ENCODE data around the gene TUBGCP2.

Gene TUBGCP2, protein sequence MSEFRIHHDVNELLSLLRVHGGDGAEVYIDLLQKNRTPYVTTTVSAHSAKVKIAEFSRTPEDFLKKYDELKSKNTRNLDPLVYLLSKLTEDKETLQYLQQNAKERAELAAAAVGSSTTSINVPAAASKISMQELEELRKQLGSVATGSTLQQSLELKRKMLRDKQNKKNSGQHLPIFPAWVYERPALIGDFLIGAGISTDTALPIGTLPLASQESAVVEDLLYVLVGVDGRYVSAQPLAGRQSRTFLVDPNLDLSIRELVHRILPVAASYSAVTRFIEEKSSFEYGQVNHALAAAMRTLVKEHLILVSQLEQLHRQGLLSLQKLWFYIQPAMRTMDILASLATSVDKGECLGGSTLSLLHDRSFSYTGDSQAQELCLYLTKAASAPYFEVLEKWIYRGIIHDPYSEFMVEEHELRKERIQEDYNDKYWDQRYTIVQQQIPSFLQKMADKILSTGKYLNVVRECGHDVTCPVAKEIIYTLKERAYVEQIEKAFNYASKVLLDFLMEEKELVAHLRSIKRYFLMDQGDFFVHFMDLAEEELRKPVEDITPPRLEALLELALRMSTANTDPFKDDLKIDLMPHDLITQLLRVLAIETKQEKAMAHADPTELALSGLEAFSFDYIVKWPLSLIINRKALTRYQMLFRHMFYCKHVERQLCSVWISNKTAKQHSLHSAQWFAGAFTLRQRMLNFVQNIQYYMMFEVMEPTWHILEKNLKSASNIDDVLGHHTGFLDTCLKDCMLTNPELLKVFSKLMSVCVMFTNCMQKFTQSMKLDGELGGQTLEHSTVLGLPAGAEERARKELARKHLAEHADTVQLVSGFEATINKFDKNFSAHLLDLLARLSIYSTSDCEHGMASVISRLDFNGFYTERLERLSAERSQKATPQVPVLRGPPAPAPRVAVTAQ

DNA sequence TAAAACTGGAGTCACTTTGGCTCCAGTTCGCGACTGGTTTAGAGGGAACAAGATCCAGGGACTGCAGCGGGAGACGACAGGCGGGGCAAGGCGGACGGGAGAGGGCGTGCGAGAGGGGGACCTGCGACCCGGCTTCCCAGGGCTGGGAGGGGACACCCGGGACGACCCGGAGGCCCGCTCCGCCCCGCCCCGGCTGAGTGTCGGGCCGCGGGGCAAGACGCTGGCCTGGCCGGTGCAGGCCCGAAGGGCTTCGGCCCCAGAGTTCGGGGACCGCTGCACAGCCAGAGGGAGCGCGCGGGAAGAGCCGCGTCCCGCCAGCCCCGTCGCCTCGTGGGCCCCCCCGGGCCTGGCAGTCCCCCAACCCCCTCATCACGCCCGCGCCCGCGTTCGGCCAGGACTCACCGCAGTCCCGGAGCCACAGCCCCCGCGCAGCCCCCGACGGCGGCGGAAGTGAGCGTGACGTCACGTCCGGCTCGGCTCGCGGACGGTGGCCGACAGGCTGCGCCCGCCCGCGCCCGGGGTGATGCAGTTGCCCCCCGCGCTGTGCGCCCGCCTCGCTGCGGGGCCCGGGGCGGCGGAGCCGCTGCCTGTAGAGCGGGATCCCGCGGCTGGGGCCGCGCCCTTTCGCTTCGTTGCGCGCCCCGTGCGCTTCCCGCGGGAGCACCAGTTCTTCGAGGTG lies at the start of gene TUBGCP2, which contains the start of gene ZNF511:
Gene TUBGCP2, minus strand, starts transcription at position 452 of the 679 bp plus-strand sequence. CDS start 5,931 bp downstream, outside the sequence.
Gene ZNF511, plus strand, starts transcription at position 494 of the 679 bp plus-strand sequence. Its CDS starts 30 bp downstream, at position 524.
- peak; percentile 99 for DNase-seq

DNA sequence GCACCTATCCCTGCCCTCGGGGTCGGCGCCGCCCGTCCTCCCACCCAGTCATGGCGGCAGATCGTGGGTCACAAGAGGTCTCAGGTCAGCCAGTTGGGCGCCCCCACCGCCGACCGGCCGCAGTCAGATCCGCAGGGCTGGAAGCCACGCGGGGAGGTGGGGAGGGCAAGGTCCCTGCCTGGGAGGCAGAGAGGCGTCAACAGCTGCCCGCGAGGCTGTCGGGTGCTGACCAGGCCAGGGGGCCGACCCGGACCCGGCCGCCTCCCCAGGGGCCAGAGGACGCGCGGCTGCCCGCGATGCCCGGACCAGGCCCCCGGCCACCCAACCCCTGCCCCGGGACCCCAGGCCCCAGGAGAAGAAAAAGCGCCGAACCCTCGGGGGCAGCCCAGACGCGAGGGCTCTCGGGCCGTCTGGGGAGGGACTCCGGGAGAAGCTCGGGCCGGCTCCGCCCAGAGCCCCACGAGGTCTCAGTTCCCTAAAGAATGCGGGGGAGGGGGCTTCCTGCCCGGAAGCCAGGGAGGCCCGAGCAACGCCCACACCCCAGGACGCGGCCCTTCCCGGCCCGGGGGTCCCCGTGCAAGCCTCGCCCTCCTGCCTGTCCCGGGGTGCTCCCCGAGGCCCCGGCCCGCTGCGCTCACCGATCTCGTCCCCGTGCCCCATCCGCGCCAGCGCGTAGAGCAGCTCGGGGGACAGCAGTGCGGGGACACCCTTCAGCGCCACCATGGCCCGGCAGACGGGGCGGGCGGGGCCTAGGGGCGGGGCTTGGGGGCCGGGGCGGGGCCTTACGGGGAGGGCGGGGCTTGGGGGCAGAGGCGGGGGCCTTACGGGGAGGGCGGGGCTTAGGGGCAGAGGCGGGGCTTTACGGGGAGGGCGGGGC lies 48.9 kb upstream of the TUBGCP2 start, which contains the start of gene FUOM:
Gene FUOM, minus strand, starts transcription at position 735 of the 877 bp plus-strand sequence. Its CDS starts 12 bp downstream, at position 723.
- DNase-seq = peak; percentile 95

DNA sequence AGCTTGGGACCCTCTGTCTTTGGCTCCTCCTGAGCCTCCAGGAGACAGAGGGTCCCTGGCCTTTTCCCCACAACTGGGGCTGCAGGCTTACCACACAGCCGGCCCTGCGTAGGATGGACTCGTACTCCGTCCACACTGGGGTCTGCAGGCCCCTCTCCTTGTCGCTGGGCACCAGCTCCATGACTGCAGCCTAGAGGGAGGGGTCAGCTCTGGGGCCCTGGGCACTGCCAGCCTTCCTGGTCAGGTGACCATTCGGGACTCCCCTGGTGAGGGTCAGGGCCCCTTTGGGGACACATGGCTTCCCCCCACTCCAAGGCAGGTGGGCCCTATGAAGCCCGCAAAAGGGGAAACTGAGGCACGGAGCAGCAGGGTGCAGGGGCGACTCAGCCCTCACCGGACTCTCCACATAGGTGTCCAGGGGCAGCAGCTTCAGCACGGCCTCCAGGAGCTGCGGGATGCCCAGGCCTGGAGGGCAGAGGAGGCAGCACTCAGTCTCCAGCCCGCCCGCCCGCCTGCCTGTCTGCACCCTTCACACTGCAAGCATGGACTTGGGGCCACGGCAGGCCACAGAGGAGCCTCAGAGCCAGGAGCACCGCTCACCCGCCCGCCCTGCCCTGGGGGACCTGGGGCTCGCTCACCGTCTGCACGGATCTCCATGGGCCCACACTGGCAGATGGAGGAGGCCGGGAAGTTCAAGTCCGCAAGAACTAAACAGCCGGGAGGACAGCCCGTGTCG lies 48.0 kb upstream of the TUBGCP2 start:
- DNase-seq = no peak

DNA sequence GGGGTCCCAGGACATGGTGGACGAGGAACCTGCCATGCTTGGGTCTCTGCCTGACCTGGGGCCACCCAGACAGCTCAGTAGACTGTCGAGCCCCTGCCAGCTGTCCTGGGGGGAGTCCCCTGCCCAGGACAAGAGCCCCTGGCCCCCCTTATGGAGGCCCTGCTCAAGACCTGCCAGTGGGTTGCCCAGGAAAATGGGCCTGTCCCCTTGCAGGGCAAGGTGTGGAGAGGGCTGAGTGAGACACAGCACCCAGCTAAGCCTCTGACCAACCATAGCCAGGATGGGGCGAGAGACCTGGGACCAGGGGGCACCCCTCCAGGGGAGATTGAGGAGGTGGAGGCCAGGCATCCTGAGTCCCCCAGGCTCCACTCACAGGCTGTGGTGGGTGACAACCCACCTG lies 47.3 kb upstream of the TUBGCP2 start:
- no peak for DNase-seq

DNA sequence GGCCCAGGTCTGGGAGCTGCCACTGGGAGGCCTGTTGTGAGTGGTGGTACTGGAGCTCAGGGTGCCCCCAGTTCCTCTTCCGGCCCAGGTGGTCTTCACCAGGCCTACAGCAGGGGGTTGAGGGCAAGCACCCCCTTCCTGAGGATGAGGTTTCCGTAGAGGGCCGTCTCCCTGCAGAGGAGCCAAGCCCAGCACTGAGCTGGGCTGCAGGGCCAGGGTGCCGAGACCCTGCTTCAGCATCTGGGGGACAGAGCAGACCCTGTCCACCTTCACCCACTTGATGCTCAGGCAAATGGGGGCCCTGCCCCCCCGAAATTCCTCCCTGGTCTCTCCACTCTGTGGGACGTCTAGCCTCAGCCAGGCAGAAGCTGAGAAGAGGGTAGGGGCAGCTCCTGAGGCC lies 46.6 kb upstream of the TUBGCP2 start:
- DNase-seq = no peak

DNA sequence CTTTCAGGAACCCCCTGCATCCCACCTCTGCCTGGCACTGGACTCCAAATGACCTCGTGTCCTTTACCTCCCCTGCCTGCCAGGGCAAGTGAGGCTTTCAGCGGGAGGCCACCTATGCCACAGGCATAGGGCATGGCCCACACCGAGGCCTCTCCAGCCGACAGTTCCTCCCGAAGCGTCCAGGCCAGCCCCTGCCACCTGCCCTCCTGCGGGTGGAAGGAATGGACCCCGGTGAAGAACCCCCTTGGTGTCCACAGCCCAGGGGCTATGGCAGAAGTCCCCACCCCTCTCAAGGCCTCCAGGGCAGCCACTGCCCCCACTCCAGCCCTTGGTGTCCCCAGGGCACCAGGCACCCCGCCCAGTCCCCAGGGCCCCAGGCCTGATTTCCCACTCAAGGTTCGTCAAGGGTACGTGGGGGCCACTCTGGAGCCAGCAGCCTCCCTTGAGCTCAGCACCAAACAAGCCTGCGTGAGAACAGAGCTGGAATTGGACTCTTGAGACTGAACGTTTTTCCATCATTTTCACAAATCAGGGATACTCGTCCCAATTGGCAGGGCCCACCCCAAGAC lies 46.1 kb upstream of the TUBGCP2 start:
- DNase-seq = no peak

DNA sequence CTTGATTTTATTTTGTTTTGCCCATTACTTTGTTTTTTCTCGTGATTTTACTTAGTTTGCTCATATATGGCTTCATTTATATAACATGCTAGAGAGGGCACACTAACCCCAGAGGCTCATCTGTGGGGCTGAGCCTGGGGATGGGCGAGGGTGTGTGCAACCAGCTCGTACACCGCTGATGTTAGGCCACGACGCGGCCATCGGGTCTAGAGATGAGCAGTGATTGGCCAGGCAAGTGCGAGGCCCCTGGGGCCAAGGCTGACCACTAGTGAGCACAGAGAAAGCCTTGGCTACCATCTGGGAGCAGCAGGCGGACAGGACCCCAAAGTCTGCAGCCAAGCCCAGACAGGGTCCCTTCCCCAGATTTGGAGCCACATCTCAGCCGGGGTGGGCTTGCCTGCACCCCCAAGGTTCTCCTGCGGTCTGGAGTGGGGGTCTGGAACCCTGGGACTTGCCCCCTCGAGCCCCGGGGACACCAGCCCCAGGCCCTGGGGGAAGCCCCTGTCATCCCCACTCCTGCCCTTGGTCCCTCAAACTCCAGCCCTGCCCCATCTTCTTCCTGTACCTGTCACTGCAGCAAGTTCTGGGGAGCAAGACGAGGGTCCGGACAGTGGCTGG lies 45.4 kb upstream of the TUBGCP2 start:
- DNase-seq = no peak

DNA sequence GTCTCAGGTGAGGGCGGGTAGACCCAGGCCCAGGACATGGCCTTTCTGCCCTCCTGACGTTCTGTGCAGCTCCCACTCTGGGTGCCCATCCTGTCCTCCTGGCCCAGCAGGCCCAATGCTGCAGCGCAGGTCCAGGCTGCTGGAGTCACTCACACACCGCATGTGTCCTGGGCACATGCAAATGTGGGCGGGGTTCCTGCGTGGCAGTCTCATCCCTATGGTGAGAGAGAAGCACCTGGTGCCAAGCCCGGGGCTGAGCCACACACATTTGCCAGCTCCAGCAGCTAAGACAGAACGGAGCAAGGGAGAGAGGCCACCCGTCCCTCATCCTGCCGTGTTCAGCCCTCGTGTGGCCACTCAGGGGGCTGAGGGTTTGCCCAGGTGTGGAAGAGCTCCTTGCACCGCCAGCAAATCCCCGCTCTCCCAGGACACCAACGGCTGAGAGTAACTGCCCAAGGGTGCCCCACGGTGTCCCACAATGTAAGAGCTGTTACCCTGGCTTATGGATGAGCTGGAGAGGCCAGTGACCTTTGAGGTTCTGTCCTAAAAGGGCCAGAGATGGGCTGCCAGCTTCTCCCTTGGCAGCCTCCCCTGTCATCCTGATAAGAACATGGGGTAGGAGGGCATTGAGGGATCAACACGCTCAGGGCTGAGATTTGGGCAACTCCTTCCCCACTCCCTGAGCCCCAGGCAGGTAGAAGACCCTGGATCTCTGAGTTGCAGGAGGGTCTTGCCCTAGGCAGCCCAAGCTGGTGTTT lies 44.7 kb upstream of the TUBGCP2 start:
- DNase-seq = no peak

DNA sequence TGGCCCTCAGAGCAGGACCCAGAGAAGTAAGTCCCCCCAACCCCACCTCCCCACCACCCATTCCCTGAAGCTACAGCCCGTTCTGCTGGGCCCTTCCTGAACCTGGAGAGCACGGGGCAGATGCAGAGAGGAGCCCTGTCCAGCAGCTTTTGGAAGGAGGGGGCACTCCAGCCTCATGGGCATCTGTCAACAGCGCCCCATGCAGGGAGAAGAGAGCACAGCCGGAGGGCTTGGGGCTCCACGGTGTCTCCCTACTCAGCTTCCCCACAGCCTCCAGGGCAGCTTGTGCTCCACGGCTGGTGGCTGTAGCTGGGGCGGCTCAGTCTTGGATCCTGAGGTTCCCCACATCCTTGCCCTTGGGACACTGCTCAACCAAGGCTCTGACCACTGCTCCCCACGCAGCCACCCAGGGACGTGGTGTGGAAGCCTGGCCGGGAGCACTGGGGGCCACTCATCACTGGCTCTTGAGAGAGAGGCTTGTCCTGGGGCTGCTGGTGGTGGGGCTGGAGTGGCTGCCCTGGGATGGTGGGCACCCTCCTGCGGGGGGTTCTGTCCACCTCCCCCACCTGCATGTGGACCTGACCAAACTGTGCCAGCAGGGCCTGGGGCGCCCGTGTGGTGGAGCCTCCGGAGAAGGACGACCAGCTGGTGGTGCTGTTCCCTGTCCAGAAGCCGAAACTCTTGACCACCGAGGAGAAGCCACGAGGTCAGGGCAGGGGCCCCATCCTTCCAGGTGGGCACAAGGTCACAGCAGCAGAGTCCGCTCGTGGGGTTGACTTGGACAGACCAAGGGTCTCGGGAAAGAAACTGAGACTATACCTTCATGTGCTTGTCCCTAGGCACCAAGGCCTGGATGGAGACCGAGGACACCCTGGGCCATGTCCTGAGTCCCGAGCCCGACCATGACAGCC lies 43.0 kb upstream of the TUBGCP2 start:
- DNase-seq = no peak

DNA sequence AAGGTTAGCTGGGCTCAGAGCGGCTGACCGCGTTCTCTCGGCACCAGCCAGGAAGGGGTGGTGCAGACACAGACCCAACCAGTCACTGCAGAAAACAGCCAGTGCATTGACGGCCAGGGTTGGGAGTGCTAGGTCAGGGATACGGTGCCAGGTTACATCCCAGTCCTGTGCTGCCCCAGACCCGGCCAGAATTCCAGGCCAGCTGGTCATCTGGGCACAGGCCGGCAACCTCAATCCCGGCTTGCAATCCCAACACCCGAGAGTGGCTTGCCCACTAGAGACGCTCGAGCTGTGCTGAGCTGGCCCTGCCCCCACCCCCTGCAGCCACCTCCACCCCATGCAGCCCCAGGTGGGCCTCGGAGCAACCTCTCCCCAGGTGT lies 42.3 kb upstream of the TUBGCP2 start:
- no peak for DNase-seq

DNA sequence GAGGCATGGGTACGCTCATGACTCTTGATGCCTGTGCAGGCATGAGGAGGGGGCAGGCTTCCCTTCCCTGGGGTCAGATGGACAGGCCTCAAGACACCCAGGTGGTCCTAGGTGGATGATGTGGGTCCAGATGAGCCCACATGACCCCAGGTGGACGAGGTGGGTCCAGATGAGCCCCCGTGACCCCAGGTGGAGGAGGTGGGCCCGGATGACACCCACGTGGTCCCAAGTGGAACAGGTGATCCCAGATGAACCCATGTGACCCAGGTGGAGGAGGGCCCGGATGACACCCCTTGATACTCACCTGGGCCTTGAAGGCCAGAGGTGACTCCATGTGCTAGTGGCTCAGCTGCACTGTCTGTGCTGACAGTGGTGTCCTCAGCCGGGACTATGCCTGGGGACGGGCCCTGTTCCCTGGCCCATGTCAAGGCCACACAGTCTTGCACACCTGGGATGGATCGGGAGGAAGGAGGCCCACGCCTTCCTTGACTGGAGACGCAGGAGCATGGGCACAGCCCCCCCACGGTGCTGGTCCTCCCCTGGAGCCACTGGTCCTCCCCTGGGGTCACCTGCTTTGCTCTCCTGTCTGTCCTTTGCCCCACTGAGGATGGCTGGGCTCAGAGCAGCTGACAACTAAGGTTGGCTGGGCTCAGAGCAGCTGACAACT lies 41.7 kb upstream of the TUBGCP2 start:
- no peak for DNase-seq

DNA sequence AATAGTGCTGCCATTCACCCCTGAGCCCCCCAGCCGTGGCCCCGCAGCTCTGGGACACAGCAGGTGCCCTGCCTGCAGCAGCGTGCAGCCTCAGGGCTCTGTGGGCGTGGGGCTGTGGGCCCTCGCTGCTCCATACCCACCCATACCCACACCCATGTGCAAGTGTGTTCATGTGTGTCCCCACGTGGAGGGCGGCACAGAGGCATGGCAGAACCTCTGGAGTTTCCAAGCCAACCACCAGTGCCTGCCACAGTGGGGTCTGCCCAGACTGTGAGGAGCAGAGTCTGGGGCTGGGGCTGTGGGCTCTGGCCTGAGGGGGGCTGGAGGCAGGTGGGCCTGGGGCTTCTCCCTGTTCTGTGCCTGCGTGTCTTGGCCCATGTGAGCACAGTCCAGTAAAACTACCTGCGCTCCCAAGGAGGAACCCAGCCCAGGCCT lies 40.9 kb upstream of the TUBGCP2 start:
- no peak for DNase-seq

DNA sequence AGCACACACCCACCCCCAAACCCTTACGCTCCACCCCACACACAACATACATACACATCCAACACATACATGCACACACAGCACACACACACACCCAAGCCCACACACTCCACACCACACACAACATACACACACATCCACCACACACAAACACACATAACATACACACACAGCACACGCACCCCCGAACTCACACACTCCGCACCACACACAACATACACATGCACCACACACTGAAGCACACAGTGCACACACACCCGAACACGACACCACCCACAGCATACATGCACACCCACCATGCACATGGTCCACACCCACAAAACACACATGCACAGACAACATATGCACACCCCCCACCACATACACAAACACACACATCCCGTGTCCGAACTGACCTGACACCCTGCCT lies 40.5 kb upstream of the TUBGCP2 start:
- no peak for DNase-seq

DNA sequence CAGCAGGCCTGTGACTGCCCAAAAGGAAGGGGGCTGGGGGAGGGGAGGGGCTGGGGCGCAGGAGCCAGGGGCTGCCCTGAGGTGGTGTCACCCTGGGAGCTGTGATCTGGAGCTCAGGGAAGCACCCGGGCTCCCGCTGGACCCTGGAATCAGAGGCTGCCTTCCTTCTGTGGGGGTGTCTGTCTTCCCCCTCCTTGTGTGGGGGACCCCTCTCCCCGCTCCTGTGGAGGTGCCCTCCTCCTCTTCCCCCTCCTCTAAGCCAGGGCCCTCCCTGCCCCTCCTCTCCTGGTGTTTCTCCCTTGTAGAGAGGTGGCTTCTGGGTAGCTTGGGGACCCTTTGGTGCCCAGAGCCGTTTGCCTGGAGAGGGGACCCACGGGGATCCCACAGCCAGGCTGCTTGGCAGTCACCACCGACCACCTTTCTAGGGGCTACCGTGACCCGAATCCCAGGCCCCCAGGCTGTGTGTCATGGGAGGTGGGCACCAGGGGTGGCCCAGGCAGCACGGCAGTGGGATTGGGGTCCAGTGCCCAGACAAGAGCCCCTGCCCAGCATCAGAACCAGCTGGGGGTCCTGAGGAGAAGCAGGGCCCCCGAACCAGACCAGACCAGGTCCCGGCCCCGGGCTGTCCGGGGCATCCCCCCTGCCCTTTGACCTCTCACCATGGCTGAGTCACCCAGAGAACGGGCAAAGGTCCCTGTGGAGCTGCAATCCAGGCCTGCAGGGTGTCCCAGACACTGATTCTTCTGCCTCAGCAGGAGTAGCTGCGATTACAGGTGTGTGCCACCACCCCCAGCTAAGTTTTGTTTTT lies 39.2 kb upstream of the TUBGCP2 start:
- DNase-seq = no peak

DNA sequence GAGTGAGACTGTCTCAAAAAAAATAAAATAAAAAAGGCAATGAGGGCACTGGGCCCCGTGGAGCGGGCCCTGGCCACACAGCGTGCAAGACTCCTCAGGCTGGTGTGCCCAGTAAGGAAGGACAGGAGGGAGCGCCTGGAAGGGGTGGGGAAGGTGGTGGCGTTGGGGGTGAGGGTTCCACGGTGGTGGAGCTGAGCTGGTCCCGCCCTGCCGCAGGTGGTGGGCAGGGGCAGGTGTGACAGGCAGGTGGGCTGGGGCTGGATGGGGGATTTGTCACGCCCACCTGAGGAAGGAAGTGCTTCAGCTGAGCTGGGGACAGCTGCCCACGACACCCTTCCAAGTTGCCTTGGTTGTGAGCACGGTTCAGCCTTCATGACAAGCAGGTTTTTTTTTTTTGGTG lies 37.7 kb upstream of the TUBGCP2 start:
- DNase-seq = no peak

DNA sequence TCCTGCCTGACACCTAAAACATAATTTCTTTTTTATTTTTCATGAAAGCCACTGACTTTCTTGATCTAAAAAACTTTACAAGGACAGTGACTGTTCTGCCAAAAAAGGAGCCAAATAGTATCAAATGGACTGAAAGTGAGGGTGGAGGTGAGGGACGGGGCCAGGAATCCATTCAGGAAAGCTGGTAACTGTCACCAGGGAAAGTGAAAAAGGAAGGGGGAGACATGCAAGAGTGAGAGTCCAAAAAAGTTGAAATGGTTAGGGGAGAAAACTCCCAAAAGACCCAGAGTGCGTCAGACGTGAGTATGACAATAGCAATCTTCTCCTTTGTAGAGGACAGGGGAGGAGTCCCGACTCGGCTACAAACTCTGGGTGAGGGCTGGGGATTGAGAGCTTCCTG lies 35.6 kb upstream of the TUBGCP2 start:
- no peak for DNase-seq

DNA sequence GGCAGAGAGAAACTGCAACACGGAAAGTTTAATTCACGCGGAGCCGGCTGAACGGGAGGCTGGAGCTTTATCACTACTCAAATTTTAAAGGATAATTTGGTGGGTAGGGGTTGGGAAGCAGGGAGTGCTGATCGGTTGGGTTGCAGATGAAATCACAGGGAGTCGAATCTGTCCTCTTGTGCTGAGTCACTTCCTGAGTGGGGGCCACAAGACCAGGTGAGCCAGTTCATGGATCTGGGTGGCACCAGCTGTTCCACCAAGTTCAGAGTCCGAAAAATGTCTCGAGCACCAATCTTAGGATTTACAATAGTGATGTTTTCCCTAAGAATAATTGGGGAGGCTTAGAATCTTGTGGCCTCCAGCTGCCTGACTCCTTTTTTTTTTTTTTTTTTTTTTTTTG lies 34.9 kb upstream of the TUBGCP2 start:
- no peak for DNase-seq

Measured in activated CD8-positive, alpha-beta memory T cell treated with anti-CD3 and anti-CD28 coated beads for 24 hours (primary cell).